Measurements from ENCODE around the gene CT47A1. TPM values are rescaled to one million over a fixed set of nuclear protein-coding genes. Genes with fewer than 3 reads are reported as not detected.
"Not testable (repeated sequence)": the region's sequence is repeated elsewhere in the genome, so short reads cannot be mapped to it uniquely, and the experiment has no call there.

CT47A1 gene
- not detected for total RNA-seq
- long read RNA-seq, result 0 reads

GRCh38 chrX:120985660-120986059 is at the start of gene CT47A1:
CT47A1 (minus strand) TSS chrX:120985760; CDS start chrX:120985529, 231 bp downstream.
- H3K4me1 ChIP-seq; H3K27me3 ChIP-seq; H3K27ac ChIP-seq; H3K9me3 ChIP-seq; H3K36me3 ChIP-seq; intact Hi-C loops (cut with DNase I); ATAC-seq; DNase-seq; H3K4me3 ChIP-seq: not testable (repeated sequence)

GRCh38 chrX:121032531-121032930 is 47.0 kb upstream of the CT47A1 start:
- no peaks in the 10 kb centered on the region for H3K36me3 ChIP-seq
- intact Hi-C loops (cut with DNase I), result no loop called here
- no peak for TF ChIP-seq CTCF (IDR thresholded peaks at IDR 0.05)
- H3K27ac ChIP-seq, result no peak overlapping the region
- H3K27me3 ChIP-seq, result no peaks in the 10 kb centered on the region
- H3K9me3 ChIP-seq, result no peaks in the 10 kb centered on the region
- H3K4me3 ChIP-seq, result no peak overlapping the region
- DNase-seq (no peak), ATAC-seq (no peak)
- no peaks in the 10 kb centered on the region for H3K4me1 ChIP-seq

- Histone ChIP-seq H3K4me3 (no peak overlapping the region), H3K4me1 (no peaks in the 10 kb centered on the region), H3K36me3 (no peaks in the 10 kb centered on the region), H3K27ac (no peak overlapping the region), H3K27me3 (no peaks in the 10 kb centered on the region), H3K9me3 (no peaks in the 10 kb centered on the region)
- ATAC-seq (no peak), DNase-seq (no peak)
- TF ChIP-seq CTCF (IDR thresholded peaks at IDR 0.05), result no peak
- intact Hi-C loops (cut with DNase I), result no loop called here
Observed at GRCh38 chrX:121030083-121030482, 44.5 kb upstream of the CT47A1 start.

GRCh38 chrX:121028419-121028818 is 42.9 kb upstream of the CT47A1 start:
- Histone ChIP-seq H3K27ac (no peak overlapping the region), H3K4me1 (no peaks in the 10 kb centered on the region), H3K4me3 (no peak overlapping the region), H3K27me3 (no peaks in the 10 kb centered on the region), H3K9me3 (no peaks in the 10 kb centered on the region), H3K36me3 (no peaks in the 10 kb centered on the region)
- ATAC-seq (no peak), DNase-seq (no peak)
- no peak for TF ChIP-seq CTCF (IDR thresholded peaks at IDR 0.05)
- intact Hi-C loops (cut with DNase I), result no loop called here

GRCh38 chrX:121014826-121015225 is 29.3 kb upstream of the CT47A1 start:
- intact Hi-C loops (cut with DNase I), result no loop called here
- ATAC-seq, result no peak
- DNase-seq, result no peak
- Histone ChIP-seq H3K9me3 (no peaks in the 10 kb centered on the region), H3K27ac (no peak overlapping the region), H3K4me1 (no peaks in the 10 kb centered on the region), H3K36me3 (no peaks in the 10 kb centered on the region), H3K27me3 (no peaks in the 10 kb centered on the region), H3K4me3 (no peak overlapping the region)
- no peak for TF ChIP-seq CTCF (IDR thresholded peaks at IDR 0.05)

- intact Hi-C loops (cut with DNase I), result no loop called here
- Histone ChIP-seq H3K4me1 (no peaks in the 10 kb centered on the region), H3K9me3 (no peaks in the 10 kb centered on the region), H3K27me3 (no peaks in the 10 kb centered on the region), H3K4me3 (no peak overlapping the region), H3K27ac (no peak overlapping the region), H3K36me3 (no peaks in the 10 kb centered on the region)
- no peak for TF ChIP-seq CTCF (IDR thresholded peaks at IDR 0.05)
- ATAC-seq, result no peak
- no peak for DNase-seq
Observed at GRCh38 chrX:121013897-121014455, 28.4 kb upstream of the CT47A1 start.

Measured in upper lobe of right lung (tissue), 1 donor.